HepG2 (cell line): ENCODE results near the gene FNDC3B. TPM values are rescaled to one million over a fixed set of nuclear protein-coding genes. Genes with fewer than 3 reads are reported as not detected.

Experiments used
- HNRNPLL ChIP-seq: fragments of 200-400 bp; formaldehyde crosslinking; IDR thresholded peaks from 2 replicates; pipeline ENCODE4 v1.6.1; 2017; ENCODE audit warnings: mild to moderate bottlenecking, low read depth, low read length; ENCODE audit not compliant: poor library complexity, severe bottlenecking
- HOXA5 ChIP-seq: sonication (generic); formaldehyde crosslinking; IDR thresholded peaks from 2 replicates; pipeline ENCODE4 v1.4.0; 2020; ENCODE audit warnings: missing genetic modification reagents
- MAFK ChIP-seq, 2 experiments: IDR thresholded peaks in 1 of 2; conservative IDR thresholded peaks in 1 of 2; 2 replicates each; pipeline ENCODE4 v1.6.1; 2011; ENCODE audit warnings: improper control_type of control experiment in 2 of 2, low read length in 2 of 2
- RFX5 ChIP-seq: IDR thresholded peaks from 2 replicates; pipeline ENCODE4 v1.6.1; 2011; ENCODE audit warnings: low read depth, low read length, improper control_type of control experiment
- U2AF1 ChIP-seq: fragments of 200-400 bp; formaldehyde crosslinking; optimal IDR thresholded peaks from 2 replicates; pipeline ENCODE3; 2017; ENCODE audit warnings: mild to moderate bottlenecking, low read depth, low read length
- YEATS4 ChIP-seq: sonication (generic); formaldehyde crosslinking; IDR thresholded peaks from 2 replicates; pipeline ENCODE4 v1.4.0; 2020; ENCODE audit warnings: missing genetic modification reagents, borderline replicate concordance
- ZBTB42 ChIP-seq: sonication (generic); formaldehyde crosslinking; IDR thresholded peaks from 2 replicates; pipeline ENCODE4 v1.5.0; 2020; ENCODE audit warnings: mild to moderate bottlenecking, missing genetic modification reagents
- ZNF12 ChIP-seq: sonication (generic); formaldehyde crosslinking; IDR thresholded peaks from 2 replicates; pipeline ENCODE4 v1.5.0; 2020; ENCODE audit warnings: missing genetic modification reagents
- ZNF138 ChIP-seq: sonication (generic); formaldehyde crosslinking; IDR thresholded peaks from 2 replicates; pipeline ENCODE4 v1.5.0; 2020; ENCODE audit warnings: mild to moderate bottlenecking, low read depth, missing genetic modification reagents
- ZNF264 ChIP-seq: sonication (generic); formaldehyde crosslinking; IDR thresholded peaks from 2 replicates; pipeline ENCODE4 v1.4.0; 2020; ENCODE audit warnings: missing genetic modification reagents
- ZNF644 ChIP-seq: IDR thresholded peaks from 2 replicates; pipeline ENCODE4 v1.6.1; 2016; ENCODE audit warnings: low read depth
- ZSCAN25 ChIP-seq: sonication (generic); formaldehyde crosslinking; IDR thresholded peaks from 2 replicates; pipeline ENCODE4 v1.8.0; 2022; ENCODE audit warnings: mild to moderate bottlenecking, missing genetic modification reagents
- ZZZ3 ChIP-seq: sonication (generic); formaldehyde crosslinking; IDR thresholded peaks from 2 replicates; pipeline ENCODE4 v1.4.0; 2020; ENCODE audit warnings: missing genetic modification reagents, mild to moderate bottlenecking, borderline replicate concordance
- polyA plus RNA-seq, 8 experiments: library from polyadenylated mRNA; depleted of rRNA in 3 of 8; stranded (reverse) in 7 of 8; unstranded in 1 of 8; fragments of >200 nt; fragmentation: Illumina TruSeq in 4 of 8; extraction: Trizol in 4 of 8; gene quantifications; 2 replicates each; pipeline versions ENCODE4 v1.2.1 to v1.2.3, GENCODE V29; 2011 to 2016; ENCODE audit warnings: low read depth in 4 of 8, missing spikeins in 1 of 8, mixed read lengths in 1 of 8; ENCODE audit not compliant: insufficient read depth in 1 of 8
- total RNA-seq, 5 experiments: library from RNA; depleted of rRNA; stranded (reverse); fragments of >200 nt; fragmentation: Illumina TruSeq; extraction: Trizol; gene quantifications; 2 replicates each; pipeline ENCODE4 v1.2.3, GENCODE V29; 2016; ENCODE audit warnings: low read depth in 1 of 5
- TF ChIP-seq, protein P1 (sequence below): sonication (generic); formaldehyde crosslinking; IDR thresholded peaks from 2 replicates; pipeline ENCODE4 v1.8.1; 2023; ENCODE audit warnings: missing genetic modification reagents, inconsistent platforms, borderline replicate concordance
- TF ChIP-seq, protein P2 (sequence below): sonication (generic); formaldehyde crosslinking; conservative IDR thresholded peaks from 2 replicates; pipeline ENCODE4 v1.4.0; 2020; ENCODE audit warnings: missing genetic modification reagents
- TF ChIP-seq, protein P3 (sequence below): IDR thresholded peaks from 2 replicates; pipeline ENCODE4 v1.6.1; 2016; ENCODE audit warnings: mild to moderate bottlenecking
- TF ChIP-seq, protein P4 (sequence below): sonication (generic); formaldehyde crosslinking; IDR thresholded peaks from 2 replicates; pipeline ENCODE4 v1.9.0; 2021; ENCODE audit warnings: missing genetic modification reagents, borderline replicate concordance
- TF ChIP-seq, protein P5 (sequence below): sonication (generic); formaldehyde crosslinking; IDR thresholded peaks from 2 replicates; pipeline ENCODE4 v1.5.0; 2020; ENCODE audit warnings: missing genetic modification reagents
- TF ChIP-seq, protein P6 (sequence below): sonication (generic); formaldehyde crosslinking; IDR thresholded peaks from 2 replicates; pipeline ENCODE4 v1.4.0; 2020; ENCODE audit warnings: mild to moderate bottlenecking, missing genetic modification reagents
- TF ChIP-seq, protein P7 (sequence below), 2 experiments: fragments of 450-650 bp in 1 of 2; sonication (generic) in 1 of 2; formaldehyde crosslinking; IDR thresholded peaks; 2 replicates each; pipeline versions ENCODE4 v1.5.0 to v1.8.0; 2020 to 2022; ENCODE audit warnings: mild to moderate bottlenecking in 1 of 2, missing genetic modification reagents in 1 of 2

Gene FNDC3B
- total and polyA plus RNA-seq, 2 of the 13 experiments (the other 11 are each of a cell fraction or from before 2014, with no cell fraction given): 74.8 to 103 TPM

DNA sequence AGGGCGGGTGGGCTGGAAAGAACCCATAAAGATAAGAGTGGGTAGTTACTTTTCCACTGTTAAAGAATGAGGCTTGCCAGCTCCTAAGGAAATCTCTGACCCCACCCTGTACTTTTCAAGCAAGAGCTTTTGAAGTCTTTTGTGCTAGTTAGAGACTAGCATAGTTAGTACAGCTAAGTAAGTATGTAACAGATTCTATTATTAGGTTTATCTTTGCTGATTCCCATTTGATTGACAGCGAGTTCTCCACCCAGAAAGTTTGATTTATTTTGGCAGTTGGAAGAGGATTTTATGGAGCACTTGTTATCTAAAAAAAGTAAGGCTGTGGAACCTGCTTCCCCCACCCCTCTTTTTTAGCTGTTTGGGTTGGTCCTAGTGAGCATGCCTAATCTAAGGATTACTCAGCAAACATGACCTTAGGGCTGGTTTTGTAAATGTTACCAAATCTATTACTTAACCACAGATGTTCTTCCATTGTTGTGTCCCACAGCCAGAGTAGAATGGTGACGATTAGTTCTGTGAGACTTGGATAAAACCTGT lies 57.6 kb downstream of the FNDC3B start (continued):
- no peak for TF ChIP-seq ZSCAN25 (CRISPR knock-in tag)
- TF ChIP-seq, protein P1, sequence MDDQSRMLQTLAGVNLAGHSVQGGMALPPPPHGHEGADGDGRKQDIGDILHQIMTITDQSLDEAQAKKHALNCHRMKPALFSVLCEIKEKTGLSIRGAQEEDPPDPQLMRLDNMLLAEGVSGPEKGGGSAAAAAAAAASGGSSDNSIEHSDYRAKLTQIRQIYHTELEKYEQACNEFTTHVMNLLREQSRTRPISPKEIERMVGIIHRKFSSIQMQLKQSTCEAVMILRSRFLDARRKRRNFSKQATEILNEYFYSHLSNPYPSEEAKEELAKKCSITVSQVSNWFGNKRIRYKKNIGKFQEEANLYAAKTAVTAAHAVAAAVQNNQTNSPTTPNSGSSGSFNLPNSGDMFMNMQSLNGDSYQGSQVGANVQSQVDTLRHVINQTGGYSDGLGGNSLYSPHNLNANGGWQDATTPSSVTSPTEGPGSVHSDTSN (CRISPR knock-in tag): no peak
- TF ChIP-seq, protein P2, sequence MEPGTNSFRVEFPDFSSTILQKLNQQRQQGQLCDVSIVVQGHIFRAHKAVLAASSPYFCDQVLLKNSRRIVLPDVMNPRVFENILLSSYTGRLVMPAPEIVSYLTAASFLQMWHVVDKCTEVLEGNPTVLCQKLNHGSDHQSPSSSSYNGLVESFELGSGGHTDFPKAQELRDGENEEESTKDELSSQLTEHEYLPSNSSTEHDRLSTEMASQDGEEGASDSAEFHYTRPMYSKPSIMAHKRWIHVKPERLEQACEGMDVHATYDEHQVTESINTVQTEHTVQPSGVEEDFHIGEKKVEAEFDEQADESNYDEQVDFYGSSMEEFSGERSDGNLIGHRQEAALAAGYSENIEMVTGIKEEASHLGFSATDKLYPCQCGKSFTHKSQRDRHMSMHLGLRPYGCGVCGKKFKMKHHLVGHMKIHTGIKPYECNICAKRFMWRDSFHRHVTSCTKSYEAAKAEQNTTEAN (CRISPR knock-in tag): peak; percentile 86
- TF ChIP-seq ZZZ3: no peak
- TF ChIP-seq ZNF264: 0 out of 2 replicates have a peak, but pooled peaks have one; percentile 50
- TF ChIP-seq, protein P3, sequence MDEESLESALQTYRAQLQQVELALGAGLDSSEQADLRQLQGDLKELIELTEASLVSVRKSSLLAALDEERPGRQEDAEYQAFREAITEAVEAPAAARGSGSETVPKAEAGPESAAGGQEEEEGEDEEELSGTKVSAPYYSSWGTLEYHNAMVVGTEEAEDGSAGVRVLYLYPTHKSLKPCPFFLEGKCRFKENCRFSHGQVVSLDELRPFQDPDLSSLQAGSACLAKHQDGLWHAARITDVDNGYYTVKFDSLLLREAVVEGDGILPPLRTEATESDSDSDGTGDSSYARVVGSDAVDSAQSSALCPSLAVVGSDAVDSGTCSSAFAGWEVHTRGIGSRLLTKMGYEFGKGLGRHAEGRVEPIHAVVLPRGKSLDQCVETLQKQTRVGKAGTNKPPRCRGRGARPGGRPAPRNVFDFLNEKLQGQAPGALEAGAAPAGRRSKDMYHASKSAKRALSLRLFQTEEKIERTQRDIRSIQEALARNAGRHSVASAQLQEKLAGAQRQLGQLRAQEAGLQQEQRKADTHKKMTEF (CRISPR knock-in tag): peak; percentile 74; the same call in 1 of the 2 replicates
- TF ChIP-seq YEATS4 (CRISPR knock-in tag): no peak
- TF ChIP-seq ZNF138 (CRISPR knock-in tag): no peak
- no peak for TF ChIP-seq RFX5
- no peak for TF ChIP-seq MAFK (conservative IDR thresholded peaks at IDR 0.05 in 1 of 2, IDR thresholded peaks at IDR 0.05 in 1 of 2; ENCODE audit: low read length in 2 of 2)
- TF ChIP-seq, protein P4, sequence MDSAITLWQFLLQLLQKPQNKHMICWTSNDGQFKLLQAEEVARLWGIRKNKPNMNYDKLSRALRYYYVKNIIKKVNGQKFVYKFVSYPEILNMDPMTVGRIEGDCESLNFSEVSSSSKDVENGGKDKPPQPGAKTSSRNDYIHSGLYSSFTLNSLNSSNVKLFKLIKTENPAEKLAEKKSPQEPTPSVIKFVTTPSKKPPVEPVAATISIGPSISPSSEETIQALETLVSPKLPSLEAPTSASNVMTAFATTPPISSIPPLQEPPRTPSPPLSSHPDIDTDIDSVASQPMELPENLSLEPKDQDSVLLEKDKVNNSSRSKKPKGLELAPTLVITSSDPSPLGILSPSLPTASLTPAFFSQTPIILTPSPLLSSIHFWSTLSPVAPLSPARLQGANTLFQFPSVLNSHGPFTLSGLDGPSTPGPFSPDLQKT (CRISPR knock-in tag): no peak
- TF ChIP-seq, protein P5, sequence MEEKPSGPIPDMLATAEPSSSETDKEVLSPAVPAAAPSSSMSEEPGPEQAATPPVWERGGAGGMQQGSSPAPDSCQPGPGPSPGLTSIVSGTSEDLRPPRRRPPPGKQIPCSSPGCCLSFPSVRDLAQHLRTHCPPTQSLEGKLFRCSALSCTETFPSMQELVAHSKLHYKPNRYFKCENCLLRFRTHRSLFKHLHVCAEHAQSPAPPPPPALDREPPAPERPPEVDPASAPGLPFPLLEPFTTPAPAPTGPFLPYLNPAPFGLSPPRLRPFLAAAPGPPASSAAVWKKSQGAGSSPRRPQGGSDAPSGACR: no peak
- TF ChIP-seq, protein P6, sequence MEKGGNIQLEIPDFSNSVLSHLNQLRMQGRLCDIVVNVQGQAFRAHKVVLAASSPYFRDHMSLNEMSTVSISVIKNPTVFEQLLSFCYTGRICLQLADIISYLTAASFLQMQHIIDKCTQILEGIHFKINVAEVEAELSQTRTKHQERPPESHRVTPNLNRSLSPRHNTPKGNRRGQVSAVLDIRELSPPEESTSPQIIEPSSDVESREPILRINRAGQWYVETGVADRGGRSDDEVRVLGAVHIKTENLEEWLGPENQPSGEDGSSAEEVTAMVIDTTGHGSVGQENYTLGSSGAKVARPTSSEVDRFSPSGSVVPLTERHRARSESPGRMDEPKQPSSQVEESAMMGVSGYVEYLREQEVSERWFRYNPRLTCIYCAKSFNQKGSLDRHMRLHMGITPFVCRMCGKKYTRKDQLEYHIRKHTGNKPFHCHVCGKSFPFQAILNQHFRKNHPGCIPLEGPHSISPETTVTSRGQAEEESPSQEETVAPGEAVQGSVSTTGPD (CRISPR knock-in tag): peak; percentile 89
- TF ChIP-seq ZBTB42: 0 out of 2 replicates have a peak, but pooled peaks have one; percentile 54
- TF ChIP-seq, protein P7, sequence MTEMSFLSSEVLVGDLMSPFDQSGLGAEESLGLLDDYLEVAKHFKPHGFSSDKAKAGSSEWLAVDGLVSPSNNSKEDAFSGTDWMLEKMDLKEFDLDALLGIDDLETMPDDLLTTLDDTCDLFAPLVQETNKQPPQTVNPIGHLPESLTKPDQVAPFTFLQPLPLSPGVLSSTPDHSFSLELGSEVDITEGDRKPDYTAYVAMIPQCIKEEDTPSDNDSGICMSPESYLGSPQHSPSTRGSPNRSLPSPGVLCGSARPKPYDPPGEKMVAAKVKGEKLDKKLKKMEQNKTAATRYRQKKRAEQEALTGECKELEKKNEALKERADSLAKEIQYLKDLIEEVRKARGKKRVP (CRISPR knock-in tag; IDR thresholded peaks at IDR 0.05): peak in 1 of 2 experiments; percentile 67; a peak in 2 of 4 replicates
- no peak for TF ChIP-seq ZNF12 (CRISPR knock-in tag)
- no peak for TF ChIP-seq U2AF1
- peak; percentile 63; the same call in 1 of the 2 replicates for TF ChIP-seq ZNF644 (CRISPR knock-in tag)
- TF ChIP-seq HNRNPLL: no peak
- TF ChIP-seq HOXA5 (CRISPR knock-in tag): no peak
